DND-41 (cell line): ENCODE measurements around the gene NCOR2.

Source experiments
- ATAC-seq: fragments of 200-7000 bp; cut with Tn5 transposase; 3 replicates; pipeline ENCODE4 v1.9.1; 2021; ENCODE audit warnings: low read depth; ENCODE audit not compliant: insufficient read depth
- DNase-seq: peaks from one replicate; pipeline ENCODE4 v3.0.0-alpha.2; 2020
- H2AFZ ChIP-seq: 2 replicates; pipeline ENCODE4 v1.6.0; 2012; ENCODE audit warnings: low read depth, low read length
- H3K27ac ChIP-seq: 2 replicates; pipeline ENCODE4 v1.5.1; 2012; ENCODE audit warnings: low read length, inconsistent platforms
- H3K27me3 ChIP-seq: fragments of 200-600 bp; sonication (generic); 2 replicates; pipeline ENCODE4 v1.6.0; 2012; ENCODE audit warnings: low read length, mild to moderate bottlenecking, inconsistent platforms; ENCODE audit not compliant: insufficient read depth, poor library complexity
- H3K36me3 ChIP-seq: 2 replicates; pipeline ENCODE4 v1.5.1; 2012; ENCODE audit warnings: low read length, inconsistent platforms; ENCODE audit not compliant: insufficient read depth
- H3K4me1 ChIP-seq: 2 replicates; pipeline ENCODE4 v1.5.1; 2012; ENCODE audit warnings: mild to moderate bottlenecking, low read length; ENCODE audit not compliant: insufficient read depth
- H3K4me2 ChIP-seq: 2 replicates; pipeline ENCODE4 v1.6.0; 2012; ENCODE audit warnings: mild to moderate bottlenecking, moderate library complexity, low read length, inconsistent platforms; ENCODE audit not compliant: insufficient read depth
- H3K4me3 ChIP-seq, 2 experiments: fragments of 200-600 bp in 1 of 2; shearing (Covaris generic) in 1 of 2; 2 replicates each; pipeline ENCODE4 v1.5.1; 2012 to 2016; ENCODE audit warnings: inconsistent platforms in 2 of 2, low read length in 2 of 2, mild to moderate bottlenecking in 2 of 2, low read depth in 1 of 2, moderate library complexity in 1 of 2
- H3K79me2 ChIP-seq: 2 replicates; pipeline ENCODE4 v1.6.0; 2012; ENCODE audit warnings: low read length, inconsistent platforms; ENCODE audit not compliant: insufficient read depth
- H3K9ac ChIP-seq: 2 replicates; pipeline ENCODE4 v1.6.0; 2012; ENCODE audit warnings: low read depth, mild to moderate bottlenecking, inconsistent platforms, low read length, moderate library complexity
- H3K9me3 ChIP-seq: 2 replicates; pipeline ENCODE4 v1.5.1; 2012; ENCODE audit warnings: low read length, moderate library complexity, mild to moderate bottlenecking, inconsistent platforms; ENCODE audit not compliant: insufficient read depth, severe bottlenecking
- H4K20me1 ChIP-seq: 2 replicates; pipeline ENCODE4 v1.6.0; 2012; ENCODE audit warnings: low read length; ENCODE audit not compliant: insufficient read depth
- EZH2 ChIP-seq: IDR thresholded peaks from 3 replicates; pipeline ENCODE4 v1.6.1; 2012; ENCODE audit warnings: borderline replicate concordance, low read depth, mild to moderate bottlenecking, moderate library complexity, low read length, inconsistent platforms; ENCODE audit not compliant: severe bottlenecking
- TF ChIP-seq, protein P1 (sequence below): IDR thresholded peaks from 2 replicates; pipeline ENCODE4 v1.5.1; 2012; ENCODE audit warnings: borderline replicate concordance, low read length, moderate library complexity, mild to moderate bottlenecking; ENCODE audit not compliant: poor library complexity, severe bottlenecking; ENCODE audit errors: extremely low read depth

NCOR2 gene

DNA sequence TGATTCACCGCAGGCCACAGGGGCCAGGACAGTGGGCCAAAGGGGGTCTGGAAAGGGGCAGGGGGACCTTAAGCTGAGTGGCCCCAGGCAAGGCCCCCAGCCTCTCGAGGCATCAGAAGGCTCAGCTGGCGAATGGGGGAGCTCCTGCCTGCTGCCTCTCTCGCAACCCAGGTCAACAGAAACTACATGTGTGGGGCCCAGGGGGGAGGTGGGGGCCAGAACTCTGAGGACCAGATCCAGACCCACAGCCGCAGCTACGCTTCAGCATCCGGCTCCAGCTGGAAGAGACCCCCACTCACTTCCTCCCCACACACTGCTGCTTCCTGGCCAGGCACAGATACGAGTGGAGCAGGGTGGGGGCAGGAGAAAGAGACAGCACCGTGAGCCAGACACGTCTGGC, 46.5 kb downstream of the NCOR2 start:
- peaks cover 97% of the 10 kb centered on the region for H3K79me2 ChIP-seq
- TF ChIP-seq, protein P1, sequence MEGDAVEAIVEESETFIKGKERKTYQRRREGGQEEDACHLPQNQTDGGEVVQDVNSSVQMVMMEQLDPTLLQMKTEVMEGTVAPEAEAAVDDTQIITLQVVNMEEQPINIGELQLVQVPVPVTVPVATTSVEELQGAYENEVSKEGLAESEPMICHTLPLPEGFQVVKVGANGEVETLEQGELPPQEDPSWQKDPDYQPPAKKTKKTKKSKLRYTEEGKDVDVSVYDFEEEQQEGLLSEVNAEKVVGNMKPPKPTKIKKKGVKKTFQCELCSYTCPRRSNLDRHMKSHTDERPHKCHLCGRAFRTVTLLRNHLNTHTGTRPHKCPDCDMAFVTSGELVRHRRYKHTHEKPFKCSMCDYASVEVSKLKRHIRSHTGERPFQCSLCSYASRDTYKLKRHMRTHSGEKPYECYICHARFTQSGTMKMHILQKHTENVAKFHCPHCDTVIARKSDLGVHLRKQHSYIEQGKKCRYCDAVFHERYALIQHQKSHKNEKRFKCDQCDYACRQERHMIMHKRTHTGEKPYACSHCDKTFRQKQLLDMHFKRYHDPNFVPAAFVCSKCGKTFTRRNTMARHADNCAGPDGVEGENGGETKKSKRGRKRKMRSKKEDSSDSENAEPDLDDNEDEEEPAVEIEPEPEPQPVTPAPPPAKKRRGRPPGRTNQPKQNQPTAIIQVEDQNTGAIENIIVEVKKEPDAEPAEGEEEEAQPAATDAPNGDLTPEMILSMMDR = no peak
- no peak for TF ChIP-seq EZH2
- peaks cover 14% of the 10 kb centered on the region; the same call in 1 of the 2 replicates for H3K36me3 ChIP-seq
- no peaks in the 10 kb centered on the region for H3K4me1 ChIP-seq
- no peak overlapping the region for H3K4me2 ChIP-seq
- H3K4me3 ChIP-seq = no peak overlapping the region
- H4K20me1 ChIP-seq = peaks cover 93% of the 10 kb centered on the region
- H3K27ac ChIP-seq = no peak overlapping the region
- no peaks in the 10 kb centered on the region for H3K9me3 ChIP-seq
- H2AFZ ChIP-seq = no peak overlapping the region
- no peaks in the 10 kb centered on the region for H3K27me3 ChIP-seq
- DNase-seq = no peak
- no peak for ATAC-seq
- no peak overlapping the region for H3K9ac ChIP-seq

DNA sequence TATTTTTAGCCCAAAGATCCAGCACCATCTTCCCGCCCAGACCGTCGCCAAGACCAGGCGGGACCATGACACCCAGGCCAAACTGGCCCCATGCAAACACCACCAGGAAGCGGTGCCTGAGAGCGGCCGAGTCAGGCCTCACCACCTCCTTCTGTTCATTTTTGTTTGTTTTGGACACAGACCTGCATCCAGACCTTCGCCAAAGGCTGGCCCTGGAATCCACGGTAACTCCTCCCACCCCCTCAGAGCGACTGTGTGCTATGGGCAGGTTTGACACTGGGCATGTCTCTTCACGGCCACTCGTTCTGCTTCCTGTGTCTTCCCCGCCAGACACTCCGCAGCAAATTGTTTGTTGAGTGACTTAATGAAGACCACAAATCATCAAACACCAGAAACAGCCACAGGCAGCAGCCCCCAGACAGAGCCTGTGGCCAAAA, 47.1 kb downstream of the NCOR2 start:
- DNase-seq = no peak
- Histone ChIP-seq H3K4me2 (no peak overlapping the region), H3K36me3 (peaks cover 20% of the 10 kb centered on the region; the same call in 1 of the 2 replicates), H3K27ac (no peak overlapping the region), H3K9me3 (no peaks in the 10 kb centered on the region), H3K4me3 (no peak overlapping the region), H3K9ac (no peak overlapping the region), H3K27me3 (no peaks in the 10 kb centered on the region), H4K20me1 (peaks cover 92% of the 10 kb centered on the region), H2AFZ (no peak overlapping the region), H3K4me1 (no peaks in the 10 kb centered on the region), H3K79me2 (peaks cover 97% of the 10 kb centered on the region)
- no peak for TF ChIP-seq EZH2
- TF ChIP-seq, protein P1 = no peak
- ATAC-seq = no peak

DNA sequence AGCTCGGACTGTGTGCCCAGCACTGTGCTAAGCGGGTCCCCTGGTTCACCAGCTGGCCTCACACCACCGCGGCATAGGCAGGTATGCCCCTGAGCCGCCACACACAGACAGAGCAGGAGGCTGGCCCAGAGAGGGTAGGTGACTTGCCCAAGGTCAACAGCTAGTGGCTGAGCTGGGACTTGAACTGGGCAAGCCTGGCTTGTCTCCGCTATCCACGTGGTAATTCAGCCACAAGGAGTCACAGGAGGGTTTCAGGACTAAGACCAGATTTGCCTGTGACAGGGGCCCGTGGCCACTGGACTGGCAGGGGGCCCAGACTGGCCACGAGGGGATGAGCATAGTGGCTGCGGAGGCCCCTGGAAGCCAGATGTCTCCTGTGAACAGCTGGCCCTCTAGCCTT, 47.7 kb downstream of the NCOR2 start:
- Histone ChIP-seq H3K27ac (no peak overlapping the region), H3K9ac (no peak overlapping the region), H3K4me2 (no peak overlapping the region), H3K79me2 (peaks cover 97% of the 10 kb centered on the region), H3K9me3 (no peaks in the 10 kb centered on the region), H3K4me3 (no peak overlapping the region), H3K36me3 (peaks cover 22% of the 10 kb centered on the region; the same call in 1 of the 2 replicates), H2AFZ (no peak overlapping the region), H4K20me1 (peaks cover 92% of the 10 kb centered on the region), H3K4me1 (no peaks in the 10 kb centered on the region), H3K27me3 (no peaks in the 10 kb centered on the region)
- DNase-seq (no peak), ATAC-seq (no peak)
- no peak for TF ChIP-seq EZH2
- TF ChIP-seq, protein P1 = no peak
